ENCODE measurements around the gene PSME1. TPM values are rescaled to one million over a fixed set of nuclear protein-coding genes. Genes with fewer than 3 reads are reported as not detected.

Gene PSME1
- total RNA-seq, 2 donors from 2014 or later: 78.4 to 93.7 TPM

DNA sequence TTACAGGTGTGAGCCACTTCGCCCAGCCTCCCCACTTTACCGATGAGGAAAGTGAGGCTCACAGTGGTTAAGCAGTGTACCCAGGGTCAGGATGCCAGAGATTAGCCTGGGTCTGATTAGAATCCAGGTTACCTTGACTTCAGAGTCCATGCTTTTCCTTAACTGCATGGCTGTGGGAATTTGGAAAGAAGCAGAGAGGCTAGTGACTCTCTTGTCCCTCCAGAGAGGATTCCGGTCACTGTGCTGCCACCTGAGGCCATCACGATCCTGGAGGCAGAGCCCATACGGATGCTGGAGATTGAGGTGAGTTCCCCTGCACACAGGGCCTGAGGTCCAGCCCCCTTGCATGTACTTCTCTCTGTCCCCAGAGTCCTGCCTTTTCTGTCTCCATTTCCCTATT lies 40.6 kb downstream of the PSME1 start:
- Histone ChIP-seq H3K36me3 (replicated peaks in 1 of 2; ENCODE audit: insufficient read depth in 1 of 2, low read depth in 2 of 2) (peaks cover 5 to 12% of the 10 kb centered on the region in 2 donors), H3K4me1 (no peaks in the 10 kb centered on the region), H3K27me3 (no peaks in the 10 kb centered on the region), H3K27ac (no peak overlapping the region), H3K4me3 (no peak overlapping the region), H3K9me3 (no peaks in the 10 kb centered on the region)
- intact Hi-C loops (cut with DNase I): no loop called here
- ATAC-seq (no peak), DNase-seq (no peak)
- 94 to 96% methylated on average over 3 to 5 of the region's 5 CpGs for WGBS, 2 donors
- TF ChIP-seq POLR2A (IDR thresholded peaks at IDR 0.05): no peak
- TF ChIP-seq, protein P1, sequence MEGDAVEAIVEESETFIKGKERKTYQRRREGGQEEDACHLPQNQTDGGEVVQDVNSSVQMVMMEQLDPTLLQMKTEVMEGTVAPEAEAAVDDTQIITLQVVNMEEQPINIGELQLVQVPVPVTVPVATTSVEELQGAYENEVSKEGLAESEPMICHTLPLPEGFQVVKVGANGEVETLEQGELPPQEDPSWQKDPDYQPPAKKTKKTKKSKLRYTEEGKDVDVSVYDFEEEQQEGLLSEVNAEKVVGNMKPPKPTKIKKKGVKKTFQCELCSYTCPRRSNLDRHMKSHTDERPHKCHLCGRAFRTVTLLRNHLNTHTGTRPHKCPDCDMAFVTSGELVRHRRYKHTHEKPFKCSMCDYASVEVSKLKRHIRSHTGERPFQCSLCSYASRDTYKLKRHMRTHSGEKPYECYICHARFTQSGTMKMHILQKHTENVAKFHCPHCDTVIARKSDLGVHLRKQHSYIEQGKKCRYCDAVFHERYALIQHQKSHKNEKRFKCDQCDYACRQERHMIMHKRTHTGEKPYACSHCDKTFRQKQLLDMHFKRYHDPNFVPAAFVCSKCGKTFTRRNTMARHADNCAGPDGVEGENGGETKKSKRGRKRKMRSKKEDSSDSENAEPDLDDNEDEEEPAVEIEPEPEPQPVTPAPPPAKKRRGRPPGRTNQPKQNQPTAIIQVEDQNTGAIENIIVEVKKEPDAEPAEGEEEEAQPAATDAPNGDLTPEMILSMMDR (IDR thresholded peaks at IDR 0.05): no peak

DNA sequence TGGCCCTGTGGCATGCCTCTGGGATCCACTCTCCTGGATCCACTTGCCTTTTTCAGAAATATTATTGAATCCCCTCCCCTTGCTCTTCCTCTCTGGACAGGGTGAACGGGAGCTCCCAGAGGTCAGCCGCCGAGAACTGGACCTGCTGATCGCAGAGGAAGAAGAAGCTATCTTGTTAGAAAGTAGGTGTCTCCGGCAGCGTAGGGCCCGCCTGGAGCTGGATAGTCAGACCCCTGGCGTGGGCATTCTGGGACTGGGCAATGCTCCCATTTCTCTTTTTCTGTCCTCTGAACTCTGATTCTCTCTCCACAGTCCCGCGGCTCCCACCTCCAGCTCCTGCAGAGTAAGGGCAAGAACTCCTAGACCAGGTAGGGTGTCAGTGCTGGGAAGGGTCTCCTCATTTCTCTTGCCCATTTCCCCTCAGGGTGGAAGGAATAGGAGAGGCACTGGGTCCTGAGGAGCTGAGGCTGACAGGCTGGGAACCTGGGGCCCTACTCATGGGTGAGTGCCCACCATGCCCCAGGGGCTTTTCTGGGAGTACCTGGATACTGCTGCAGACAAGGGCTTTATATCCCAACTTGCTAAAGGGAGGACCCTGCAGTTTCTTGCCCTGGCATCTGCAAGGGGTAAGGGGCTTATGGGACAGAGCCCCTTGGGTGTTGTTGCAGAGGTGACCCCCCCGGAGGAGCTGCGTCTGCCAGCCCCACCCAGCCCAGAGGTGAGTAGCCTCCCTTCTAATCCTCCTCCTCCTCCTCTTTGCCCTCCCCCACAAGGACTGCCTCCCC lies 41.2 kb downstream of the PSME1 start:
- H3K36me3 ChIP-seq (replicated peaks in 1 of 2; ENCODE audit: insufficient read depth in 1 of 2, low read depth in 2 of 2): peaks cover 5 to 12% of the 10 kb centered on the region in 2 donors
- H3K27me3 ChIP-seq: no peaks in the 10 kb centered on the region
- H3K4me1 ChIP-seq: no peaks in the 10 kb centered on the region
- DNase-seq (no peak), ATAC-seq (no peak)
- no peak overlapping the region for H3K4me3 ChIP-seq
- 86 to 88% methylated on average over 11 to 12 of the region's 12 CpGs for WGBS, 2 donors
- no peaks in the 10 kb centered on the region for H3K9me3 ChIP-seq
- TF ChIP-seq, protein P1 (IDR thresholded peaks at IDR 0.05): no peak
- no peak for TF ChIP-seq POLR2A (IDR thresholded peaks at IDR 0.05)
- no peak overlapping the region for H3K27ac ChIP-seq
- intact Hi-C loops (cut with DNase I): no loop called here

DNA sequence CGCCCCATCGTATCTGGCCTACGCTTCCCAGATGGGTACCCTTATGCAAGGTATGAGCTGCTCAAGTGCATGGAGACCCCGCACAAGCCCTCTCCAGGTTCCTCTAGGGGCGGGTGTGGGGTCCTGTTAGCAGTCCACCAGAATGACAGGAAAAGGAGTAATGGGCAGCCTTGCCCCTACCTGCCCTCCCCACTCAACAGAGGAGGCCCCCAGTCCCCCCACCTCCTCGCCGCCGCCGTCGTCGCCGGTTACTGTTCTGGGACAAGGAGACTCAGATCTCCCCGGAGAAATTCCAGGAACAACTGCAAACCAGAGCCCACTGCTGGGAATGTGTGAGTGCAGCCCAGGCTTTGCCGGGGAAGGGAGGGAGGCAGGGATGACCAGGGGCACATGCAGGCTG lies 41.9 kb downstream of the PSME1 start:
- no peak for ATAC-seq
- H3K27me3 ChIP-seq: no peaks in the 10 kb centered on the region
- H3K27ac ChIP-seq: no peak overlapping the region
- no peak for DNase-seq
- peaks cover 7 to 19% of the 10 kb centered on the region in 2 donors for H3K36me3 ChIP-seq (replicated peaks in 1 of 2; ENCODE audit: insufficient read depth in 1 of 2, low read depth in 2 of 2)
- H3K9me3 ChIP-seq: no peaks in the 10 kb centered on the region
- H3K4me3 ChIP-seq: no peak overlapping the region
- H3K4me1 ChIP-seq: no peaks in the 10 kb centered on the region
- 92 to 94% methylated on average over 11 to 13 of the region's 14 CpGs for WGBS, 2 donors
- no peak for TF ChIP-seq POLR2A (IDR thresholded peaks at IDR 0.05)
- TF ChIP-seq, protein P1 (IDR thresholded peaks at IDR 0.05): no peak
- intact Hi-C loops (cut with DNase I): no loop called here

DNA sequence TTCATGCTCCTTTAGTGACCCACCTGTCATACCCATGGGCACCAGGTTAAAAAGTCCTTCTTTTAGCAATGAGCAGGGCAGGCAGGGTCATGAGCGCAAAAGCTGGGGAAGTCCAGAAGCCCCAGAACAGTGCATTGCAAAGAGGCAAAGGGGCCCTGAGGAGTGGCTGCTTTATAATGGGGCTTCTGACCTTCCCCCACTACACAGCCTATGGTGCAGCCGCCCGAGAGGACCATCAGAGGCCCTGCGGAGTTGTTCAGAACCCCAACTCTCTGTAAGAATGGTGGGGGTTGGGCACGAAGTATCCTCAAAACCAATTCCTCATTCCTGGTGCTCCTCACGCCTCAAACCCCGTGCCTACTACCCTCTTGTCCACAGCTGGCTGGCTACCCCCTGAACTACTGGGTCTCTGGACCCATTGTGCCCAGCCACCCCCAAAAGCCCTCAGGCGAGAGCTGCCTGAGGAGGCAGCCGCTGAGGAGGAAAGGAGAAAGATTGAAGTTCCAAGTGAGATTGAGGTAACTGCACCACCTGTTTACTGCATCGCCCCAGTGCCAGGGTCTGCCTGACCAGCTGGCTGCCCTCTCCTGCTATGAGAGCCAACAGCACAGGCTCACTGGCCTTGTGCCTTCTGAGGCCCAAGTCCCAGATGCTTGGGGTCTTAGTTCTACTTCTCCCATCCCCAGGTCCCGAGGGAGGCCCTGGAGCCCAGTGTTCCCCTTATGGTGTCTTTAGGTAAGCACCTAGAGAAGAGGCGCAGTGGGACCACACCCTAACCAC lies 42.6 kb downstream of the PSME1 start:
- TF ChIP-seq, protein P1 (IDR thresholded peaks at IDR 0.05): no peak
- Histone ChIP-seq H3K4me1 (no peaks in the 10 kb centered on the region), H3K27me3 (no peaks in the 10 kb centered on the region), H3K27ac (no peak overlapping the region), H3K4me3 (no peak overlapping the region), H3K9me3 (no peaks in the 10 kb centered on the region), H3K36me3 (replicated peaks in 1 of 2; ENCODE audit: insufficient read depth in 1 of 2, low read depth in 2 of 2) (peaks cover 14 to 26% of the 10 kb centered on the region in 2 donors)
- WGBS, 2 donors: 86 to 88% methylated on average over 12 of the region's 12 CpGs
- intact Hi-C loops (cut with DNase I): no loop called here
- no peak for DNase-seq
- no peak for ATAC-seq
